GM18508 (cell line): ENCODE data around the gene CAMK1D.

Experiments
- ATAC-seq: cut with Tn5 transposase; IDR thresholded peaks from one replicate; pipeline ENCODE4 v1.9.1; 2021; ENCODE audit warnings: moderate number of reproducible peaks; ENCODE audit not compliant: insufficient read depth, unreplicated experiment

CAMK1D gene

DNA sequence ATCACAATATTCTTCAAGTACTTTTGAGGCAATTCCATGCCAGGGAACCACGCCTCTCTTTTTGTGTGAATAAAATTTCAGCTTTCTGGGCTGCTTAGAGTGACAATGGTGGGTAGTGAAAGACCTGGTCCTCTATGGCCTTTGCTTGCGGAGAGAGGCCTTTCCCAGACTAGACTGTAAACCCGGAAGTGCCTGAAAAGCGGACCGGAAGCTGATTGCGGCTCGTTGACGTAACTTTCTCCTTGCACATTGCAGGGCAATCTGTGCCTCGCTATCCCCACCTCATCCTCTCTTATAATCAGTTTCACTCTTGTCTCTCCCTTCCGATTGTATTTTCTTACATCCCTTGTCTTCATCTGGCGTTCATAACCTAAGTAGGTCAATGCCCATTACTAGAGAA lies 310.4 kb downstream of the CAMK1D start:
- no peak for ATAC-seq

DNA sequence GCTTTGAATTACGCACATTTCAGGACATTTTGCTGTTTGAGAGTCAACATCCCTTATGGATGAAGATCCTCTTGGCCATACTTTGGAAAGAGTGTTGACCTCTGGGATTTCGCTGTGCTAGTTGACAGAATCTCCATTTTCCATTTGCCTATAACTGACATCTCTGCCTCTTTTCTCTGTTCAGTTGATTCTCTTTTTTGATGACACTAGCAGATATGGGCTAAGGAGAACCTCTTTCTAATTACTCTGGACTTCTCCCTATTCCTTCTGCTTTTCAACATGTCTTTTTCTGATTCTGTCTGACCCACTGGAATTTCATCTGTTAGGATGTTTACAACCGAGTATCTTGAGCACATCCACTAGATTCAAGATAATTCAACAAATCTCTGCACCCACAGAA lies 311.5 kb downstream of the CAMK1D start:
- no peak for ATAC-seq

DNA sequence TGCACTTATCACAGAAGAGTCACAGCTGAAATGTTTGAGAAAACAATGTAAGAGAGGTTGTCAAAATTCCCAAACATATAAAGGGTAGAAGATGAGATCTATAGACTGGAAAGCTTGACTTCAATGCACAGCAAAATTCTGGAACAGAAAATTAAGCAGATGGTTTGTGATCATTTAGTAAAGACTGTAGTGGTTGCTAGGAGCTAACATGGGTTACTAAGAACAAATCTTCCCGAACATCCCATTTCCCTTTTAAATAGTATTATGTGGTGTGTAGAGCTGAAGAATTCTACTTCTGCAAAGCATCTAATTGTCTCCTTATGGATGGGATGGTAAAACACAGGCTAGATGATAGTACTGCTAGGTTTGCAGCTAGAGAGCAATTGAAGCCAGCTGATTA lies 312.3 kb downstream of the CAMK1D start:
- no peak for ATAC-seq

DNA sequence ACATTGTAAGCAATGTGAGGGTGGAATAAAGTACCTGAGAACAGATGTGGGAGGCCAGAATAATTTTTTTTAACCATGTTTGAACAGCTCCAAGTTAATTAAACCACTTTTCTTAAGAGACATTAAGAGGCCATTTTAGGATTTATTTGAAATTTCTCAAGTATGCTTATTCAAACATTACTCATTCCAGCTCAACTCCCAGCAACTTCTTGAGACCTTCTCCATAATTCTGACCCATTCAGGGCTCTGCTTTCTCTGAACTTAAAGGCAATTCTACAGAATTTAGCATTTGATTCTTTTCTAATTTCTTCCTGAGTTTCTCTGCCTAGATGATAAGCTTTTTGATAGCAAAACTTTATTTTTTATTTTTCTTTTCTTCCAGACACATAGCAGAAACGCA lies 314.5 kb downstream of the CAMK1D start:
- no peak for ATAC-seq

DNA sequence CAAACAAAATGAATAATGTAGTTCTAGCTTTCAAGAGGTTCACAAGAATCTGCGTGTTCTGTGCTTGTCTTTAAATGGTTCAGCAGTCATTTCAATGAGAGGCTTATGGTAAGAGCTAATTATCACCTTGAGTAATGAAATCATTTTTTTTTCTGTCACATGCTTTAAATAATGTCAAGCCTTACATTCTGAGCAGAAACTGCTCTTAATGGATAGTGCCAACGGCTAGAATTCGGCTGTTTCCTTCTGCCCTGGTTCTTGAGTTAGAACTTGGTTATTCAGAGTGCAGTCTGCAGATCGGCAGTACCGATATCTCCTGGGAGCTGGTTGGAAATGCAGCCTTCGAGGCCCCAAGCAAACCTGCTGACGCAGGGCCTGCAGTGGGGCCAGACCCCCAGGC lies 316.2 kb downstream of the CAMK1D start:
- no peak for ATAC-seq

DNA sequence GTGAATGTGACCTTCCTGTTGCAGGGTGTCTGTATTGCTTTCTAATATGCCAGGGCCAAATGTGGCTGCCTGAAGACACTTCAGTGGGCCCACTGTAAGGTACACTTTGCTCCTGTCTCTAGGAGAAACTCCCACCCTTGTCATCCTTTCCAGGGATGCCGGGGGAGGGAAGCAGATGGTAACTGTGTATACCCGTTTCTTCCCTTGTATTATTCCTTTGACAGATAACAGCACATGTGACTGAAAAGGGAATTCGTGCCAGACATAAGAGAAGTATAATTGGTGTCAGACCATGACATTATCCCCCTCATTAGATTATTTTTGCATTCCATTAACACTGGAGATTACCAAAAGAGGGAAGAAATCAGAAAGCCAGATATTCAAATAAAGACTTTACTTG lies 317.7 kb downstream of the CAMK1D start:
- ATAC-seq, result no peak

DNA sequence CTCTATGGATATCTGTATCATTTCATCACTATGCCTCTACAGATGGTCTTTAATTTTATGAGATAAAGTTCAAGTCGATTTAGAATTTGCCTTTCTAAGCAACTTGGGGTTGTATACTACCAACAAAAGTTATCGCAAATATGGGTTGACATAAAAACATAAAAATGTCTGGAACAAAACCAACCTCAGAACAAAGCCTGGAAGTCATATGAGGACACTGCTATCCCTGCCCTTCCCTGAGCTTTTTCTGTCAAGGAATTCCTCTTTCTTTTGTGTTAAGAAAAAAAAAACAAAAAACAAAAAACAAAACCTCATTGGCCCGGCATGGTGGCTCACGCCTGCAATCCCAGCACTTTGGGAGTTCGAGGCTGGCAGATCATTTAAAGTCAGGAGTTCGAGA lies 319.3 kb downstream of the CAMK1D start:
- ATAC-seq, result no peak

DNA sequence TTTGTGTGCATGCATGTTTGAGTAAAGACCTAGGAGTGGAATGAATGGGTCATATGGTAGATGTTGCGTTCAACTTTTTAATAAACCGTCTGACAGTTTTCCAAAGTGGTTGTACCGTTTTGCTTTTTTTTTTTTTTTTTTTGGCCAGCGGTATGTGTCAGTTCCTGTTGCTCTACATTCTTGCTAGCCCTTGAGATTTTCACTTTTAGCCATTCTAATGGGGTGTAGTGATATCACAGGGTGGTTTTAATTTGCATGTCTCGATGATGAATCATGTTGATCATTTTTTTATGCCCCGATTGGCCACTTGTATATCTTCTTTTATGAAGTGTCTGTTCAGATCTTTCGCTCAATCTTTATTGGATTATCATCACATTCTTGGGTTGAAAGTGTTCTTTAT lies 320.7 kb downstream of the CAMK1D start:
- ATAC-seq, result no peak

DNA sequence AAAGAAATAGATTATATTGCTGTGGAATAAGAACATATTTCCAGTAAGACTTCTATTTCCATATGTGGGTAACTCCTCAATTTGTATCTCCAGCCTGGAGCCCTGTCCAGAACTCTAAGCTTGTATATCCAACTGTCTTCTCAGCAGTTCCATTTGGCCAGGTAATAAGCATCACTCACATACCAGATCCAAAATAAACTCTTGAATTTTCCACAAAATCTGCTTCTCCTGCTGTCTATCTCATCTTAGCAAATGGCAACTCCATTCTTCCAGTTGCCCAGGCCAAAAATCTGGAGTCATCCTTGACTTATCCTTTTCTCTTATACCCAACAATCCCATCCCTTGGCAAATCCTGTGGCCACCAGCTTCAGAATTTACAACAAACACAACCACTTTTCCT lies 325.8 kb downstream of the CAMK1D start:
- no peak for ATAC-seq

DNA sequence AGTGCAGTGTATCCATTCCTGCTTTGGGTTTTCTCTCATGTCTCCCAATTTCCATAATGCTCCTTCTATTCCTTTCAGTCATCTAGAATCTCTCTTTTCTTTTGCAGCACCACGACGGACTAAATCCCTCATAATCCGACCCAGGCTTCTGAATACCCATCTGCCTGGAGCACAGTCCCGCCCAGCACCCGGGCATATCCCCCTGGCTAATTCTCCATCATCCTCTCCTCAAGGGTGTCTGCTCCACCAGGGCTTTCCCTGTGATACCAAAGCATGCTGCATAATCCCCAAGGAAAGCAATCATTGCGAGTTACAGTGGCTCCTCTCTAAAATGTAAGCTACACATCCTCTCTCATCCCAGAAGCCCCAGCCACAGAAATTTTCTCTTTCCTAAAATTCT lies 330.3 kb downstream of the CAMK1D start:
- ATAC-seq, result no peak

DNA sequence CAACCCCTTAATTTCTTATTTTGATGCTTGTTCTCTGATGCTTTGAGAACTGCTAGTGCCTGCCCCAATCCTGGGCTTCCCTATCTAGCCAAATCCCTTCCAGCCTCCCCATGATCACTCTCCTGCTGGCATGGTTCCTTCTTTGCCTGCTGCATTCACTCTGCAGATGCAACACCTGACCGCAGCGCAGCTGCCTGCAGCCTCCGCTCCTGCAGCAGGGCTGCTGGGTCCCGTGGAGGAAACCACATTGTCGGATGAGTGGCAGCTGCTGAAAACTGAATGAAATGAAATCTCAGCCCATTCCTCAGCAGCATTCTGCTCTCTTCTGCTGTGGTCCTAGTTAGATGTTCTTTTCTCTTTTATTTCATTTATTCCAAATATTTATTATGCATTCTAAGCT lies 331.9 kb downstream of the CAMK1D start:
- no peak for ATAC-seq

DNA sequence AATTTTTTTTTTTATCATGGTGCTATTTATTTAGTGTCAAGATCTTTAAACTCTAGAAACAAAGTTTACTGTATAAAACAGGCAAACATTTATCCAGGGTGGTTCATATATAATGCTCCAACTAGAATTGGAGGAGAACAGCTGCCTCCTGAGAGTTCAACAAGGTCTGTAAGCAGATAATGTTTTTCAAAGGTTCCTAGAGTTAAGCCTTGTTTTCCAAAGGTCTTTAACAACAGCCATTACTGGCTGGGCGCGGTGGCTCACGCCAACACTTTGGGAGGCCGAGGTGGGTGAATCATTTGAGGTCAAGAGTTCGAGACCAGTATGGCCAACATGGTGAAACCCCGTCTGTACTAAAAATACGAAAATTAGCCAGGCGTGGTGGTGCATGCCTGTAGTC lies 335.4 kb downstream of the CAMK1D start:
- ATAC-seq, result no peak

DNA sequence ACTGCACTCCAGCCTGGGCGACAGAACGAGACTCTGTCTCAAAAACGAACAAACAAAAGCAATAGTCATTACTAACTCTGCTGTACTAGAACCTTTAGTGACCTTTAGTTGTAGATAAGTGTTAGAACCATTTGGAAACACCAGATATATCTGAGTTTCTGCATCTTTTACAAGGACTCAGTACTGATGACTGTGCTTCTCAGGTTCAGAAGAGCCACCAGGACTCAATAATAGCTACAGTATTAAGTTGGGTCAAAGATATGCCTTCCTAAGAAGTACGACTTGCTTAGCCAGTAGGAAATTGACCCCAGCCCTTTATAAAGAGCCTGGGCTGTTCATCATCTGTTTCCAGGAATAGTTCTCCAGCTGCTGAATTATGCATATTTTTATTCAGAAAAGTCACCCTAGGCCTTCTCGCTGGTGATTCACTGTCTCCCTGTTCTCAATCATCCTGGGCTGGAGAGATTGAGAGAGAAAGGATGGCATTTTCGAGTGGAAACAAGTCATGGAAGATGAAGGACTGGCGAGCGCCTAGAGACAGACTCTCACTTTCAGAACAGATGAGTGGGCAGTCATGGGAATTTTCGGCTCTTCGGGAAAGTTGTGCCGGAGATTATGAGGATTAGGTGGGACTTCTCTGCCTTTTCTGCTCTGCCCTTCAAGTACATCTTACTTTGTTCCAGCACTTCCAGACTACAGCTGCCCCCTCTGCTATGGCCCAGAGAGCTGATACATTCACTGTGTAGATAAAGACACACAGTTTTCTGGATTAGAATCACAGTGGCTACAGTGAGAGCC lies 336.1 kb downstream of the CAMK1D start:
- ATAC-seq, result no peak

DNA sequence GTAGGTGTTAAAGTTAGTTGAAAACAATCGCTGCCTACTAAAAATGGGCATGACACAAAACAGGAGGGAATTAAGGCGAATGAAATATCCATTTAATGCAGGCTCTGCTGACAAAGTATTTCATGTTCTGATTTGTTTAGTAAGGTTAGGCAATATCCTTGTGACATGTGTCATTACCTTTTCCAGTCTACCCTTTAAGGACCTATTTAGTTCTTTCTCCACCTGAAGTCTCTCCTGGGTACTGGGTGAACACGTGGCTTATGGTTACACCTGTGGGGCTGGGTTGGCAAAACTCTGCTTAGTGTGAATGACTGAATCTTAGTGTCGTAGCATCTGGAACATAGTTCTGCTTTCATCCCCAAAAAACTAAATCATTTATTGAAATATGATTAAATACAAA lies 338.6 kb downstream of the CAMK1D start:
- ATAC-seq, result no peak

DNA sequence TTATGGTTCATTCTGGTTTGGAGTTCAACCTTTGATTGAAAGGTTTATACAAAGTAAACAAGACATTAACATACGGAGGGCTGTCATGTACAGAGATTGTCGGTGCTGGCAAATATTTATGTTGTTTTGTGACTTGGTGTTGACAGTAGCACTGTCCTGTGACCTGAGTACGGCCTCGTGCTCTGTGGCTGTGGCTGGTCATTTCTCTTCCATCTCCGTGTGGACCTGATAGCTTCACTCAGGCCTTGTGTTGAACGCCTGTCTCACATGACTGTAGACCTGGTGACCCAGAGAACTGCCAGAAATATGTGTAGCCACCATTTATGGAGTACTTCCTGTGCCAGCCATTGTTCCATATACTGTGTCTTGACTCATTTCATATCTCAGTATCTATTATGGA lies 340.5 kb downstream of the CAMK1D start:
- no peak for ATAC-seq

DNA sequence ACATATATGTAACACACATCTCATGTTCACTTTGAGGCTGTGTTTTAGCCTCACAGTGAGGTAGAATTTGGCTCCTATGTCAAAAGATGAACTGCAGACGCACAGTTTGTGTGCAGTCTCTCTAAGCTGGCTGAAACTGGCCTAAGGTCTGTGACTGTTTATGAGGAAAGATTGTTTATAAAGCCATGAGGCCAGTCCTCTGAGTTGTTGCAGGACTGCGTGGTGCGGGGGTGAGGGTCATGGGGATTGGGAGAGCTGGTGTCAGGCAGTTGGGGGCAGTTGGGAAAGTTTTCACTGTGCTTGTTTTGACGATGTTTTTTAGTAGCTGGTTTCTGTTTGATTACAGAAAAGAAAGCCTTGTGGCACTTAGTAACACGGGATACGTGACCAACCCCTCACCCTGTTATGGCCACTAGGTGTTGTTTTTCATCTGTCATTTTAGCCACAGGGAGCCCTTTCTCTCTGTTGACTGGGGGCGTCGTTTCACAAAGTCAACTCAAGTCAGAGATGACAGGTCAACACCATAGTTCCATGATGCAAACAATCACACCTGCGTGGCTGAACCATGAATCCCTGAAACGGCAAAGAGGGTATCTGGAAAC lies 341.3 kb downstream of the CAMK1D start:
- ATAC-seq, result no peak

DNA sequence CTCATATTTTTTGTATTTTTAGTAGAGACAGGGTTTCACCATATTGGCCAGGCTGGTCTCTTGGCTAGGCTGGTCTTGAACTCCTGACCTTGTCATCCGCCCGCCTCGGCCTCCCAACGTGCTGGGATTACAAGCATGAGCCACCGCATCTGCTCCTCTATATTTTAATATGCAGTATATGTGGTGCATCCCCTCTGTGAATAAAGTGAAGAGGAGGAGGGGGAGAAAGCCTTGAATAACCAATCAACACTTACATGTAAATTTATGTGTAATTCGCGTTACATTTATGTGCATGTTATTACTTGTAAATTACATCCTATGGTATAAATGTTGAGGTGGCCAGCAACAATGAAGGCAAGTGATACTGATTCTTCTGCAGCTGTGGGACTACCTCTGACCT lies 342.2 kb downstream of the CAMK1D start:
- ATAC-seq, result no peak

DNA sequence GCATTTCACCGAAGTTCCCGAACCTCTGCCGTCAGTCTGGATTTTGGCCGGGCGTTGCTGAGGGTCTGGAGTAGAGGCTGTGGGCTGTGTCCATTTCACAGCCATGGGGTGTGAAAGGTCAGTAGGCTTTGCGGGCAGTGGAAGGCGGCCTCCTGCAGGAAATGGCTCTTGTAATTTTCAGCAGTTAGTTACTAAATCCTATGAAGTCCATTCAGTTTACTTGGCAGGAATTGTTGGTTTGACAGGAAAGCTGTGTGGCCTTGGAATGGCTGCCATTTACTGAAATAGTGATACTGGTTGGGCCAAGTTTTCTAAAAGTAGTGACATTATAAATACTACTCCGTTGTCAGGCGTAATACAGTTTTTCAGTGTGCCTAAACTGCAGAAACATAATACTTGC lies 348.4 kb downstream of the CAMK1D start:
- no peak for ATAC-seq

DNA sequence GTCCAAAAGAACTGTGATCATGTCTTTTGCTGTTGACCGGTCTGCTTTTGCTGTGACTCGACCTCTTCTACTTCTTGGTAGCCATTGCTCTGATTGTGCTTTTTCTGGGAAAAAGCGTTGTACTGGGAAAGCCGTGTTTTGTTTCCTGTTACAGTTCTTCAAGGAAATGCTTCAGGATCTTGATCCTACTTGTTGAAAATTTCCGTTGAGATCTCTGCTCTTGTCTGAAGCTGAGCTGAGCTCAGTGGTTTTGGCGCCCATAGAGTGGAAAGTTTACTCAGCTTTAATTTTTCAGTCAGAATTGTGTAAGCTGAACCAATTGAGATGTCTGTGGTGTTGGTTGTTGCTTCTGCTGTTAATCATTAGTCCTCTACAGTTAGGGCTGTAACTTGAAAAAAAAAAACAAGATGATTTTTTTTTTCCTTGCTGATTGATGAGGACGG lies 349.9 kb downstream of the CAMK1D start:
- no peak for ATAC-seq

DNA sequence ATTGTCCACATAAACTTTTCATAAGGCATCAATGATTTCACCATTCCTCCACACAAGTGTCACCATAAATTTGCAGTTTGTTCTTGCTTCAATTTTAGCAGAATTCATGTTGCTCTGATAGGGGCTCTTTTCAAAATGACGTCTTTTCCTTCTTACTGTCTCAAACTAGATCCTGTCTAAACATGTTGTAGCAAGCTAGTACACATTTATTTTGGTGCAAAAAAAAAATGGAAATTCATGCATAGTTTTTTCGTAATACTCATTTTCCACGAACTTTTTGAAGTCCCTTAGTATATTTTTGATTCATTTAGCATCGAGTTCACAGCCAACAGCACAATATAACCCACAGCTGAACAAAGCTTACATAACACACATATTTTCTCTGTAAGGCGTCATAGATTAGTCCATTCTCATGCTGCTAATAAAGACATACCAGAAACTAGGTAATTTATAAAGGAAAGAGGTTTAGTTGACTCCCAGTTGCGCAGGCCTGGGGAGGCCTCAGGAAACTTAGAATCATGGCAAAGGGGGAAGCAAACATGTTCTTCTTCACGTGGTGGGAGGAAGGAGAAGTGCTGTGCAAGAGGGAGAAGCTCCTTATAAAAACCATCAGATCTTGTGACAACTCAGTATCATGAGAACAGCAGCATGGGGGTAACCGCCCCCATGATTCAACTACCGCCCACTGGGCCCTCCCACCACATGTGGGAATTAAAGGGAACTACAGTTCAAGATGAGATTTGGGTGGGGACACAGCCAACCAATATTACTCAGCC lies 350.6 kb downstream of the CAMK1D start:
- no peak for ATAC-seq

DNA sequence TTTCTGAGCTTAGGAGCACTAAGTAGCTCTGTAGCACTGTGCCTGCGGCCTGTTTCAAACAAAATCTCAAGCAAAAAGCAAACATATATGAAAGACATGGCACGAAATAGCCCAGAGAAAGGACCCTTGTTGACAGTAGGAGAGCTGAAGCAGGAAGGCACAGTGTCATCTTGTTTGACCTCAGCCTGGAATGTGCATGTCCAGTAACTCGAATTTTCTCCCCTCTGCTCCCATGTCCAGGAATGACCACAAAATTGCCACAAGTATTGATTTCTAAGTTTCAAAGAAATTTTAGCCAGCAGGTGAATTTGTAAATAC lies 351.2 kb downstream of the CAMK1D start:
- ATAC-seq, result no peak

DNA sequence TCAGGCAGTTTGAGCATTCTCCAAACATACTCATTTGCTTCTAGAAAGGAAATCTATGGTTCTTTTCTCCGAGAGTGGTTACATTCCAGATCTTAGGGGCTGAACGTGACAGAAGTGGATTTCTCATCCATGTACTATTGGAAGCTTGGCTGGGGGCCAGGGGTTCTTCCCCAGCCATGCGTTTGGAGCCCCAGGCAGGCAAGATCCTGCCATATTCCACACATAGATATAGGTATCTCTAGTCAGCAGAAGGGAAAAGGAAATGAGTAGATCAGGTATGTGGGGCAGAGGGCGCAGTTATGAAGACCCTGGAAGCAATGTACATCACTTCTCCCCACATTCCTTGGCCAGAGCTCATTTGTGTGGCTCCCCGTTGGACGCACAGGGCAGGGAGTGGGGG lies 352.3 kb downstream of the CAMK1D start:
- ATAC-seq, result no peak
